ENCODE data around the gene GLCCI1.

Gene GLCCI1

GRCh38 chr7:7920481-7920880 is 48.1 kb upstream of the GLCCI1 start:
- no peak for DNase-seq (ENCODE audit: low read depth in 1 of 2, low spot score in 1 of 2)
- TF ChIP-seq GABPA (IDR thresholded peaks at IDR 0.05; ENCODE audit: low read depth): no peak
- no peak for TF ChIP-seq CTCF (IDR thresholded peaks at IDR 0.05; ENCODE audit: insufficient read depth, low read length)
- TF ChIP-seq SPI1 (IDR thresholded peaks at IDR 0.05; ENCODE audit: borderline replicate concordance, low read depth): no peak
- no peak for TF ChIP-seq REST (IDR thresholded peaks at IDR 0.05; ENCODE audit: insufficient replicate concordance, low read depth)
- no peak for TF ChIP-seq POLR2AphosphoS5 (IDR thresholded peaks at IDR 0.05; ENCODE audit: low read depth)
- no peak overlapping the region for H3K27ac ChIP-seq (replicated peaks)
- H3K27me3 ChIP-seq (ENCODE audit: insufficient read depth, poor library complexity, severe bottlenecking): no peaks in the 10 kb centered on the region
- no peak overlapping the region for H3K4me3 ChIP-seq (replicated peaks; ENCODE audit: insufficient read depth, low read length)

- H3K27ac ChIP-seq (replicated peaks): no peak overlapping the region
- TF ChIP-seq SPI1 (IDR thresholded peaks at IDR 0.05; ENCODE audit: borderline replicate concordance, low read depth) (no peak), REST (IDR thresholded peaks at IDR 0.05; ENCODE audit: insufficient replicate concordance, low read depth) (no peak), CTCF (IDR thresholded peaks at IDR 0.05; ENCODE audit: insufficient read depth, low read length) (no peak), GABPA (IDR thresholded peaks at IDR 0.05; ENCODE audit: low read depth) (no peak), POLR2AphosphoS5 (IDR thresholded peaks at IDR 0.05; ENCODE audit: low read depth) (no peak)
- H3K27me3 ChIP-seq (ENCODE audit: insufficient read depth, poor library complexity, severe bottlenecking): no peaks in the 10 kb centered on the region
- DNase-seq (ENCODE audit: low read depth in 1 of 2, low spot score in 1 of 2): peak in 1 of 2 experiments; percentile 6
- no peak overlapping the region for H3K4me3 ChIP-seq (replicated peaks; ENCODE audit: insufficient read depth, low read length)
These were observed 46.8 kb upstream of the GLCCI1 start for GRCh38 chr7:7921830-7922229.

- no peak overlapping the region for H3K27ac ChIP-seq (replicated peaks)
- TF ChIP-seq POLR2AphosphoS5 (IDR thresholded peaks at IDR 0.05; ENCODE audit: low read depth) (no peak), GABPA (IDR thresholded peaks at IDR 0.05; ENCODE audit: low read depth) (no peak), REST (IDR thresholded peaks at IDR 0.05; ENCODE audit: insufficient replicate concordance, low read depth) (no peak), CTCF (IDR thresholded peaks at IDR 0.05; ENCODE audit: insufficient read depth, low read length) (no peak), SPI1 (IDR thresholded peaks at IDR 0.05; ENCODE audit: borderline replicate concordance, low read depth) (no peak)
- no peak for DNase-seq (ENCODE audit: low read depth in 1 of 2, low spot score in 1 of 2)
These were observed 45.8 kb upstream of the GLCCI1 start for GRCh38 chr7:7922684-7923385.

More at GRCh38 chr7:7922684-7923385, 45.8 kb upstream of the GLCCI1 start:
- no peak overlapping the region for H3K4me3 ChIP-seq (replicated peaks; ENCODE audit: insufficient read depth, low read length)
- no peaks in the 10 kb centered on the region for H3K27me3 ChIP-seq (ENCODE audit: insufficient read depth, poor library complexity, severe bottlenecking)
